Astrocyte of the spinal cord (primary cell): Measurements from ENCODE around the gene PIK3C2G.

Source experiments
- DNase-seq: peaks from one replicate; pipeline ENCODE4 v3.0.0; 2011; ENCODE audit warnings: low read depth, low spot score
- H3K4me3 ChIP-seq: 2 replicates; pipeline ENCODE4 v1.5.1; 2011; ENCODE audit warnings: low read depth, mild to moderate bottlenecking, low read length, moderate library complexity
- CTCF ChIP-seq: IDR thresholded peaks from 2 replicates; pipeline ENCODE4 v1.5.1; 2012; ENCODE audit warnings: low read depth, mild to moderate bottlenecking, low read length, inconsistent platforms
- in situ Hi-C: cut with HindIII; loops from 2 replicates; pipeline ENCODE4 v1.10.0; 2017; ENCODE audit warnings: low sequenced_read_pairs

PIK3C2G gene

GRCh38 chr12:18653465-18653864, 392.1 kb downstream of the PIK3C2G start:
- H3K4me3 ChIP-seq, result no peak overlapping the region
- no peak for TF ChIP-seq CTCF
- in situ Hi-C loops, result no loop called here
- DNase-seq, result no peak

GRCh38 chr12:18655351-18655750, 394.0 kb downstream of the PIK3C2G start:
- no peak for DNase-seq
- in situ Hi-C loops, result no loop called here
- no peak overlapping the region for H3K4me3 ChIP-seq
- TF ChIP-seq CTCF, result no peak

- DNase-seq, result no peak
- in situ Hi-C loops, result no loop called here
- H3K4me3 ChIP-seq, result no peak overlapping the region
- no peak for TF ChIP-seq CTCF
Observed at GRCh38 chr12:18658179-18658578, 396.9 kb downstream of the PIK3C2G start.

- no peak for DNase-seq
- in situ Hi-C loops, result no loop called here
- no peak for TF ChIP-seq CTCF
- no peak overlapping the region for H3K4me3 ChIP-seq
Observed at GRCh38 chr12:18658829-18659228, 397.5 kb downstream of the PIK3C2G start.

- in situ Hi-C loops, result no loop called here
- no peak for DNase-seq
- no peak overlapping the region for H3K4me3 ChIP-seq
- no peak for TF ChIP-seq CTCF
Observed at GRCh38 chr12:18676141-18676540, 414.8 kb downstream of the PIK3C2G start.

GRCh38 chr12:18676996-18677588, 415.8 kb downstream of the PIK3C2G start:
- DNase-seq, result peak; percentile 12
- TF ChIP-seq CTCF, result no peak
- H3K4me3 ChIP-seq, result no peak overlapping the region
- in situ Hi-C loops, result no loop called here

- TF ChIP-seq CTCF, result no peak
- no peak for DNase-seq
- no peak overlapping the region for H3K4me3 ChIP-seq
- in situ Hi-C loops, result no loop called here
Observed at GRCh38 chr12:18681818-18682217, 420.5 kb downstream of the PIK3C2G start.
